DOHH2 (cell line): ENCODE data around the gene GKN2.

ENCODE experiments used
- EZH2phosphoT487 ChIP-seq: fragments of 200-600 bp; sonication (generic); IDR thresholded peaks from 2 replicates; pipeline ENCODE4 v1.6.1; 2017; ENCODE audit warnings: borderline replicate concordance, mild to moderate bottlenecking, antibody characterized with exemption, low read length, moderate library complexity, mixed read lengths
- TF ChIP-seq, protein P1 (sequence below): fragments of 200-600 bp; sonication (generic); IDR thresholded peaks from one replicate; pipeline ENCODE4 v1.5.1; 2014; ENCODE audit warnings: antibody characterized with exemption, mild to moderate bottlenecking, low read depth, low read length; ENCODE audit not compliant: poor library complexity, severe bottlenecking

DNA sequence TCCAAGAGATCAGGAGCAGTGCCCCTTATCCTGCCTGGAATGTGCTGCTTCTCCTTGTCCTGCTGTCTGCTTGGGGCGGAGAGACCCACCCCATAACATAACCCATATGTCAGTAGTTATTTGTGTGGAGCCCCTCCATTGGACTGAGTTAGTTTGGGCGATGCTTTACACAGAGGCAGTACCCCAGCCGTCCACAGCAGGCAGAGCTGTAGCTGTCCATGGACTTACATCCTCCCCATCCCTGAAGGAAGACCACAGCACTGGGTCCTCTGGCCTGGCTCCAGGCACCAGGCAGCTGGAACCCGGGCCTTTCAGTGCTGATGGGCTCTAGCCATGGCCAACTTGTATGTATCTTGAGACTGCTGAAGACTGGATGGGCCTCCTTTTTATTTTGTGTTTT is 20.3 kb downstream of the GKN2 start:
- TF ChIP-seq, protein P1, sequence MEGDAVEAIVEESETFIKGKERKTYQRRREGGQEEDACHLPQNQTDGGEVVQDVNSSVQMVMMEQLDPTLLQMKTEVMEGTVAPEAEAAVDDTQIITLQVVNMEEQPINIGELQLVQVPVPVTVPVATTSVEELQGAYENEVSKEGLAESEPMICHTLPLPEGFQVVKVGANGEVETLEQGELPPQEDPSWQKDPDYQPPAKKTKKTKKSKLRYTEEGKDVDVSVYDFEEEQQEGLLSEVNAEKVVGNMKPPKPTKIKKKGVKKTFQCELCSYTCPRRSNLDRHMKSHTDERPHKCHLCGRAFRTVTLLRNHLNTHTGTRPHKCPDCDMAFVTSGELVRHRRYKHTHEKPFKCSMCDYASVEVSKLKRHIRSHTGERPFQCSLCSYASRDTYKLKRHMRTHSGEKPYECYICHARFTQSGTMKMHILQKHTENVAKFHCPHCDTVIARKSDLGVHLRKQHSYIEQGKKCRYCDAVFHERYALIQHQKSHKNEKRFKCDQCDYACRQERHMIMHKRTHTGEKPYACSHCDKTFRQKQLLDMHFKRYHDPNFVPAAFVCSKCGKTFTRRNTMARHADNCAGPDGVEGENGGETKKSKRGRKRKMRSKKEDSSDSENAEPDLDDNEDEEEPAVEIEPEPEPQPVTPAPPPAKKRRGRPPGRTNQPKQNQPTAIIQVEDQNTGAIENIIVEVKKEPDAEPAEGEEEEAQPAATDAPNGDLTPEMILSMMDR = no peak
- TF ChIP-seq EZH2phosphoT487 = no peak
